Activated CD4-positive, alpha-beta T cell treated with anti-CD3 and anti-CD28 coated beads, Interleukin-2, amount 50 U/mL, for 48 hours (primary cell): Measurements from ENCODE around the gene CCDC40.

Experiments used
- DNase-seq, 2 experiments: peaks; one replicate each; pipeline ENCODE4 v3.0.0-alpha.2; 2020

The CCDC40 gene

DNA sequence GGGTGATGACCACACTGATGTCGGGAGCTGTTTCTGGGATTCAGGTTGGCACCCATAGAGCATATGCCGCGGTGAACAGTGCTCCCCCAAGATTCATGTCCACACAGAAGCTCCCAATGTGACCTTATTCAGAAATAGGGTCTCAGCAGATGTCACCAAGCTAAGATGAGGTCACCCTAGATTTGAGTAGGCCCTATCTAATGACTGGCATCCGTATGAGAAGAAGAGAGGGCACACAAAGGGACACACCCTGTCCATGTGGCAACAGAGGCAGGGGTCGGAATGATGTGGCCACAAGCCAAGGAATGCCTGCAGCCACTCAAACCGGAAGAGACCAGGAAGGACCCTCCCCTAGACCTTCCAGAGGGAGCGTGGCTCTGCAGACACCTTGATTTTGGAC, 36.3 kb upstream of the CCDC40 start:
- no peak for DNase-seq

- no peak for DNase-seq
Measured at GRCh38 chr17:80000981-80001775, 35.3 kb upstream of the CCDC40 start.

DNA sequence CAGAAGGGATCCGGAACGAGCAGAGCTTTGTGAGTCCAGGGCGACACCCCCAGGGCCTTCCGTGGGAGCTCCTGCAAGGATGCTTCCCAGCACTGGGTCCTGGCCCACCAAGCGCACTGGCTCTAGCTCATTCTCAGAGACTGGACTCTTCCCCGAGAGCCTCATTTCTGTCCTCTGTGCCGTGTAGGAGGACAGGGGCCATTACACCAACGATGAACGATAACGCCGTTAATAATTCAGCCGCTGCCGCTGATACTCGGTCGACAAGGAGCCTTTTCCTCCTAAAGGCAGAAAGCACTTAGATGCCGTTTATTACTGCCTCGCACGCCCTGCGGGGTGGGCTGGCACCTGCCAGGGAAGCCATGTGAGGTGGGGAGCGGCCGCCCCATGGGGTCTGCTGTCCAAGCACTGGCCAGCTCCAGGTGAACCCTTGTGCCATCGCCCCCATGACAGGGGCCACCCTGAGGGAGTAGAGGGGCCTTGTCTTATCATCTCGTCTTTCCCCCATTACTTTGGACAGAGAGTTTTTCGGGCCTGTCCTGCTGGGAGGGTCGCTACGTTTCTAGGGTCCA, 34.3 kb upstream of the CCDC40 start:
- DNase-seq = no peak

DNA sequence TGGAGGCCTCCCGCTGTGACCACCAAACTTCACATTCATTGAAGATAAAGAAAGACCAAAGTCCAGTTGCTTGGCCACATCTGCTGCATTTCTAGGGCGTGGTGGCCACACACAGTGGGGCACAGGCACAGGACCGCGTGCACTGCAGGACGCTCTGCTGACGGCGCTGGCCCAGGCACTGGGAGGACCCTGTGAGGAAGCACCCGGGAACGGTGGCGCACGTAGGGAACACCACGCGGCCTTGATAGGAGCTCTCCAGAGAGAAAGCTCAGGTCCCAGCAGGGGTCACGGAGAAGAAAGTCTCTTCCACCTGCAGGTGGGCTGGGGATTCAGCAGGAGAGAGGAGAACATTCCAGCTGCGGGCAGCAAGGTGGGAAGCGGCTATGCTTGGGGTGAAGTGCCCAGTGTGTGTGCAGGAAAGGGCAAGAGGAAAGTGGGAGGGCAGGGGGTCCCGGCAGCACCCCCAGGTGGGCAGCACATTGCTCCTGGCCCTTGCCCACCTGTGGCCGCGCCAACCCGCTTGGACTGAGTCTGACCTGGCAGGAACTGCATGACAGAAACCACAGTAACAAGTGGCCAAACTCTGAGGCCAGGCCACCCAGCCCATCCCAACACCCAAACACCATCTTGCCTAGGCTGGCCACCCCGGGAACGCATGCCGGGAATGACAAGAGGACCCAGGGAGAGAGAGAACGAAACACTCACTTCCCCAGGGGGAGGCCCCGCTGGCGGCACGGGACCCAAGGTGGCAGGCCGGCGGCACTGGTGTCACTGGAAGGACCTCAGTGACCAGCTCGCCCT, 33.6 kb upstream of the CCDC40 start:
- DNase-seq = no peak

- DNase-seq = no peak
Measured at GRCh38 chr17:80003969-80004368, 32.5 kb upstream of the CCDC40 start.

DNA sequence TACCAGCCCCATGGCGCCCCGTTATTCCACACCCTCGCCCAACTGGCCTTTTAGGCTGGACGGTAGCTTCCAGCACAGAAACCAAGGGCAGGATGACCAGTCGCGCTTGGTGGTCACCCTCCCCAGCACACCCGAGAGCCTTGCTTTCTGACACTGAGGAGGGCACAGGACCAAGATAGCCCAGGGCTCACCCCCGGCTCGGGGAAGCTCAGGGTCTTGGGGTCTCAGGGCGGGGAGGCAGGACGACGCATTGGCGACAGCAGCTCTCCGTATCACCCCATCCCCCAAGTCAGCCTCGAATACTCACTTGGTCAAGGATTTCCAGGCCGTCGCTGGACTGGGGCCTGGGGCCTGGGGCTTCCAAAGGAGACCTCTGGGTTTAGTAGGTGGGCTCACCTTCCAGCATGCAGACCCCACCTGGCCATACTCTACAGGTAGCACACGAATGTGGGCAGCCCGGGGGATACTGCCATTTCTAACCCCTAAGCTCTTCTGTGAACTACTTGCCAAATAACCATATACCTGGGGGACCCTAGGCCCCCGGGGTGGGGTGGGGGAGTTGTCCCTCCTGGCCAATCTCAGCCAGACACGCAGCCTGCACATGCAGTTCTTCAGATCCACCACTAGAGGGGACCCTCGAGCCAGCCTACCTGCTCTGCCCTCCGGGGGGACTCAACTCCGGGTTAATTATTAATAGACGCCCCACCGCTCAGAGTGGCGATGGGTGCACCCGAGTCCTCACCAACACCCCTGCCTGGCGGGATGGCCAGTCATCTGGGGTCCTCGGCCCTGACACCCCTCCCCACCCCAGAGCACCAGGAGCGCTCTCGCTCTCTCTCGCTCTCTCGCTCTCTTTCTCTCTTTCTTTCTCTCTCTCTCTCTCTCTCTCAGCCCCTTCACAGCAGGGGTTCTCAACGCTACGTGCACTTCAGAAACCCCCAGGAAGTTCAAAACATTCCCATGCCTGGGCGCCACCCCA, 30.8 kb upstream of the CCDC40 start:
- peak; percentile 60 to 65 for DNase-seq

DNA sequence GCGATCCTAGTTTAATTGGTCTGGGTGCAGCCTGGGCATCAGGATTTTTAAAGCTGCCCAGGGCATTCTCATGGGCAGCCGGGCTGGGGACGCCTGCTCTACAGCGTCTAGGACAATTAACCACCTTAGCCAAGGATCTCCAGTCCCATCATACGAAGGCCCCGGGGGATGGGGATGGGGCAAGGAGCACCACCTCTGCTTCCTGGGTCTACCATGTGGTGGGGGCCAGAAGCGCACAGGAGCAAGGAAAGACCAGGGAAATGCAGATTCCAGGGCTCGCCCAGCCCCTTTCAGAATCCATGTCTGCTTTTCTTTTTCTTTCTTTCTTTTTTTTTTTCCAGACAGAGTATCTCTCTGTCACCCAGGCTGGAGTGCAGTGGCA, 30.1 kb upstream of the CCDC40 start:
- DNase-seq = no peak

- no peak for DNase-seq
Measured at GRCh38 chr17:80006811-80007752, 29.4 kb upstream of the CCDC40 start.

DNA sequence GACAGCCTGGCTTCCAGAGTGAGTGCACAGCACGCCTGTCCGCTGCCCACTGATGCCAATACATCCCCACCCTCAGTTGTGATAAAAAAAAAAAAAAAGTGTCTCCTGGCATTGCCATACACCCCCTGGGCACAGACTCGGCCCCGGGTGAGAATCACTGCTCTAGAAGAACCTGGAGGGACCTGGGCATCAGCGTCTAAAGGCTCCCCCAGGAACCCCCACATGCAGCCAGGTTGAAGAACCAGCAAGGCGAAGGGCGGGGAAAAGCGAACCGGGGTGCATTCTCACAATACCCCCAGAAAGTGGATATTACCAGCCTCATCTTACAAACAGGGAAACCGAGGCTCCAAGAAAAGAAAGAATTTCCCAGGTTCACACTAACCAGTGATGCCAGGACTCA, 28.5 kb upstream of the CCDC40 start:
- DNase-seq = no peak

GRCh38 chr17:80008383-80008840, 28.0 kb upstream of the CCDC40 start:
- DNase-seq = peak; percentile 86 to 89

GRCh38 chr17:80008848-80009247, 27.6 kb upstream of the CCDC40 start:
- DNase-seq = no peak

GRCh38 chr17:80009391-80010282, 26.8 kb upstream of the CCDC40 start:
- no peak for DNase-seq

DNA sequence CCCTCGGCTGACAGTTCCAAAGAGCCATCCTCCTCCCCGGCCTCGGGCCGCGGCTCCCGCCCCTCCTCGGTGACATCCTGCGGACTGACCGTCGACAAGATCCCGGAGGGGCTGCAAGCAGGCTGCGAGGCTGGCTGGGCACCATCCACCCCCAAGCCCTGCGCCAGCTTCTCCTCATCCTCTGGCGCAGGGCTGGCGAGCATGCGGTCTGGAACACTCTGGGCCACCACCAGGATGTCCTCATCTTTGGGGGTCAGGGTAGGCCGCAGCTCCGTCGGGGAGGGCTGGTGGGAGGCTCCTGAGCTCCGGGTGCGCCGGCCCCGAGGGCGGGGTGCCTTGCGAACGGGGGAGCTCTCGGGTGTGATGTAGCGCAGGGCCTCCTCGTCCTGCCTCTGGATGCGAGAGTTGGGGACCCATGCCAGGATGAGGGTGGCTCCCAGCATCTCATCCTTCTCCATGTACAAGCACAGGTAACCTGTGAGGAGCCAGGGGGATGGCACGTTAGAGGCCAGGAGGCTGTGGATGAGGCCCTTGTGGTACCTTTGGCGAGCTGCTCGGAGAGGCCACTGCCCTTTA, 26.1 kb upstream of the CCDC40 start:
- DNase-seq = no peak

DNA sequence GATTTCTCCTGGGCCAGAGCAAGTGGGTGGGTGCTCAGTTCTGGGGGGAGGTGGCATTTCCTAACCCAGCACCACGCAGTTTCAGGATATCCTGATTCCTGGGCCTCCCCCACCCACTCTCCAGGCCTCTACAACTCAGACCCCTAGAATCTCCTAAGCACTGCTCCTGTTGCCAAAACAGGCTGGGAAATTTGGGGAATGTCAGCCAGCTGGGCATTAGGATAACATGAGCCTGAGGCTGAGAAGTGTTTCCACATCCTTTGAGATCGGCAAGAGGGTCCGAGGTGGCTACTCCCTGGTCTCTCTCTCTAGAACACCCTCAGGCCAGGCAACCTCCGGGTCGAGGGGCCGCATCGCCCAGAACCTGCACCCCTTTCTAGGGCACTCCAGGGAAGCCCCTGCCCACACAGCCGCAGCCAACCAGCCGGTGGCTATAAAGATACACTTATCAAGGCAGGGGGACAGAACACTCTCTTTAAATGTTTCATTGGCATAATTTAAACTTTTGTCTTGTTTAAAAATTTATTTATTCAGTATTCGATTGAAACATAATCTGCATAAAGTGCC, 24.4 kb upstream of the CCDC40 start:
- no peak for DNase-seq

GRCh38 chr17:80012765-80013741, 23.4 kb upstream of the CCDC40 start:
- DNase-seq = no peak

GRCh38 chr17:80017226-80018010, 19.0 kb upstream of the CCDC40 start:
- DNase-seq = no peak

DNA sequence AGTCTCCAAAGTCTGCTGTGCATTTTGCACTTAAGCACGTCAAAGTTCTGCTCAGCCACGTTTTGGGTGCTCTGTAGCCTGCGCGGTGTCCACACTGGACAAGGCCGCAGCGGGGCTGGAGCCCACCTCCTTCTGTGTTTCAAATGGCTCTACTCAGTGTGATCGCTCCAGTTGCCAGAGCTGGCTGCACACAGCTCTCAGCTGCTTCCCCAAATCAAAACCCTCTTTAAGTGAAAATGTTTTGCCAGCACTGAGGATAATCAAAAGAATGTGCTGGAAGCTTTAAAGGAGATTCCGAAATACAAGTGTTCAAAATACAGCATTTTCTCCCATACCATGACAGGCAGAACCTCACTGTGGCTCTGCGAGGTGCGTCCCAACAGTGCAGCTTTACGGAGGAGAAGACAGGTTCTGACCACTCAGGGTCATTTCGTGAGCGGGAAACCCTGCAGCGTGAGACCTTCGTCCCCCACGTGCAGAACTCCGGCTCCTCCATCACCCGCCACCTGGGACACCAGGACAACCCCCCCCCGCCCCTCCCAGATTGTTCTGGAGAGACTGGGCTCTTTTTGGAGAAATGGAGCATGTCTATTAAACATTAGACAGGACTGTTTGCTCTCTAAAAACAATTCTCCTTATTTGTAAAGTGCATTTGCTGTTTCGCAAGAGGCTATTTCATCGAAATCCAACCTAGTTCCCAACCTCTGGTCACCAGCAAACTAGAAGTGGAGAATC, 17.4 kb upstream of the CCDC40 start:
- DNase-seq = no peak
